ENCODE results near the gene WWOX.

DNA sequence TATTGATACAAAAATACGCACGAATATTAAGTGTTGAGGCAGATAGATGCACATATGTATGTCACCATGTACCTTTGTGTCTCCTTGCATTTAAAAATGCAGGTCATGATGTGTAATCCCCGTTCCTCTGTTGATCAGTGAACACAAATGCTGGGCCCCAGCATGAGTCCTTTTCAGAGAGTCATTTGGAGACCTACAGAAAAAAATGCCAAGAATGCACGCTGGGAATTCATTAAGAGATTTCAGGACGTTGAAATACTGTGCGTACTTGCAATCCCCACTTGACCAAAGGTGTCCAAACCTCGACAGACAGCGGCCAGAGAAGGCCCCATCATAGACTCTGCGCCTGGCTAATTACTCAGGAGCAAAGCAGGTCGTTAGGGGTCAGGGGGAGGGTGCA lies 1005.1 kb downstream of the WWOX start:
- TF ChIP-seq POLR2AphosphoS5 (IDR thresholded peaks at IDR 0.05): no peak
- TF ChIP-seq, protein P1, sequence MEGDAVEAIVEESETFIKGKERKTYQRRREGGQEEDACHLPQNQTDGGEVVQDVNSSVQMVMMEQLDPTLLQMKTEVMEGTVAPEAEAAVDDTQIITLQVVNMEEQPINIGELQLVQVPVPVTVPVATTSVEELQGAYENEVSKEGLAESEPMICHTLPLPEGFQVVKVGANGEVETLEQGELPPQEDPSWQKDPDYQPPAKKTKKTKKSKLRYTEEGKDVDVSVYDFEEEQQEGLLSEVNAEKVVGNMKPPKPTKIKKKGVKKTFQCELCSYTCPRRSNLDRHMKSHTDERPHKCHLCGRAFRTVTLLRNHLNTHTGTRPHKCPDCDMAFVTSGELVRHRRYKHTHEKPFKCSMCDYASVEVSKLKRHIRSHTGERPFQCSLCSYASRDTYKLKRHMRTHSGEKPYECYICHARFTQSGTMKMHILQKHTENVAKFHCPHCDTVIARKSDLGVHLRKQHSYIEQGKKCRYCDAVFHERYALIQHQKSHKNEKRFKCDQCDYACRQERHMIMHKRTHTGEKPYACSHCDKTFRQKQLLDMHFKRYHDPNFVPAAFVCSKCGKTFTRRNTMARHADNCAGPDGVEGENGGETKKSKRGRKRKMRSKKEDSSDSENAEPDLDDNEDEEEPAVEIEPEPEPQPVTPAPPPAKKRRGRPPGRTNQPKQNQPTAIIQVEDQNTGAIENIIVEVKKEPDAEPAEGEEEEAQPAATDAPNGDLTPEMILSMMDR (IDR thresholded peaks at IDR 0.05): no peak

All from gastroesophageal sphincter (tissue), 3 donors.